ENCODE results near the gene MTARC1.

DNA sequence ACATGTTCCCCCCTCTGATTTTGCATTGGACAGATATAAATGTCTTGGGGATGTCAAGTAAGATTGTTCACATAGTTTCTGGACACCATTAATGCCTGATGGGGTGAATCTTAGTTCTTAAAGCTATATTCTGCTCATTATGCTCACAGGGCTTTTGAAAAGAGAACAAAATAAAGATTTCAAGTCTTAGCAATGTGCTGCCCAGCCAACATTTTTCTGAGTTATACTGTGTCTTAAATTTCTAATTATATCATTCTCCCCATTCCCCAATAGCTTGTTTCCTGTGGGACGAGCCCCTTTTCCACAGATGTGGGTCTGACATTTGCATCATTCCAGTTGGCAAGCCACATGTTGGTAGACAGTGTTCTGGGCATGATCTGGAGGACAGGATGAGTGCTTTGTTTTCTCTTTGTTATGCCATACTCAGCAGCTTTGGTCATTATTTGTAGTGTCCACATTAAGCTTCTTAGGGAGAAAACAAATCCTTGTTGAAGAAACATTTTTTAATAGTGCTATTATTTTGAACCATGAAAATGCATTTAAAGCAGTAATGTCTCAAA is 32.8 kb downstream of the MTARC1 start:
- TF ChIP-seq, protein P1, sequence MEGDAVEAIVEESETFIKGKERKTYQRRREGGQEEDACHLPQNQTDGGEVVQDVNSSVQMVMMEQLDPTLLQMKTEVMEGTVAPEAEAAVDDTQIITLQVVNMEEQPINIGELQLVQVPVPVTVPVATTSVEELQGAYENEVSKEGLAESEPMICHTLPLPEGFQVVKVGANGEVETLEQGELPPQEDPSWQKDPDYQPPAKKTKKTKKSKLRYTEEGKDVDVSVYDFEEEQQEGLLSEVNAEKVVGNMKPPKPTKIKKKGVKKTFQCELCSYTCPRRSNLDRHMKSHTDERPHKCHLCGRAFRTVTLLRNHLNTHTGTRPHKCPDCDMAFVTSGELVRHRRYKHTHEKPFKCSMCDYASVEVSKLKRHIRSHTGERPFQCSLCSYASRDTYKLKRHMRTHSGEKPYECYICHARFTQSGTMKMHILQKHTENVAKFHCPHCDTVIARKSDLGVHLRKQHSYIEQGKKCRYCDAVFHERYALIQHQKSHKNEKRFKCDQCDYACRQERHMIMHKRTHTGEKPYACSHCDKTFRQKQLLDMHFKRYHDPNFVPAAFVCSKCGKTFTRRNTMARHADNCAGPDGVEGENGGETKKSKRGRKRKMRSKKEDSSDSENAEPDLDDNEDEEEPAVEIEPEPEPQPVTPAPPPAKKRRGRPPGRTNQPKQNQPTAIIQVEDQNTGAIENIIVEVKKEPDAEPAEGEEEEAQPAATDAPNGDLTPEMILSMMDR (conservative IDR thresholded peaks at IDR 0.05; ENCODE audit: low read length), result no peak
- no peak for TF ChIP-seq EZH2phosphoT487 (IDR thresholded peaks at IDR 0.05; ENCODE audit: borderline replicate concordance, low read depth, low read length)
